K562 (cell line): ENCODE results near the gene ACADVL. TPM values are rescaled to one million over a fixed set of nuclear protein-coding genes. Genes with fewer than 3 reads are reported as not detected.
A peak's percentile ranks its signal among the peaks of the same experiment; 100 is the strongest.

ENCODE experiments used
- C11orf30 ChIP-seq: fragments of 450-650 bp; IDR thresholded peaks from 2 replicates; pipeline ENCODE4 v1.6.1; 2016; ENCODE audit warnings: low read depth, mild to moderate bottlenecking
- CHD1 ChIP-seq: fragments of 200-600 bp; sonication (generic); IDR thresholded peaks from one replicate; pipeline ENCODE4 v1.6.1; 2012; ENCODE audit warnings: mild to moderate bottlenecking, moderate library complexity, low read length, inconsistent platforms
- FOXJ2 ChIP-seq: fragments of 200-800 bp; sonication (Bioruptor generic); IDR thresholded peaks from 2 replicates; pipeline ENCODE4 v1.6.1; 2016; ENCODE audit warnings: missing genetic modification characterization, missing compliant biosample characterization
- GABPB2 ChIP-seq: fragments of 250-450 bp; sonication (Bioruptor Pico); conservative IDR thresholded peaks from 2 replicates; pipeline ENCODE4 v1.5.1; 2021; ENCODE audit warnings: mild to moderate bottlenecking
- KDM2B ChIP-seq: fragments of 250-450 bp; sonication (Bioruptor Pico); IDR thresholded peaks from 2 replicates; pipeline ENCODE4 v1.8.0; 2021; ENCODE audit warnings: mild to moderate bottlenecking, moderate library complexity
- PRPF4 ChIP-seq: fragments of 200-400 bp; formaldehyde crosslinking; IDR thresholded peaks from one replicate; pipeline ENCODE4 v1.6.1; 2017; ENCODE audit warnings: low read length, low read depth, mild to moderate bottlenecking; ENCODE audit not compliant: insufficient read depth, poor library complexity, severe bottlenecking
- RFX1 ChIP-seq: fragments of 450-650 bp; IDR thresholded peaks from 2 replicates; pipeline ENCODE4 v1.6.1; 2016; ENCODE audit warnings: mild to moderate bottlenecking, moderate library complexity
- SMARCB1 ChIP-seq: IDR thresholded peaks from 2 replicates; pipeline ENCODE4 v1.6.1; 2011; ENCODE audit warnings: improper control_type of control experiment, low read depth; ENCODE audit not compliant: insufficient read length
- SRSF9 ChIP-seq: fragments of 200-400 bp; formaldehyde crosslinking; IDR thresholded peaks from 2 replicates; pipeline ENCODE4 v1.6.1; 2017; ENCODE audit warnings: low read depth, low read length, borderline replicate concordance
- ZNF41 ChIP-seq: fragments of 250-450 bp; sonication (Bioruptor Pico); conservative IDR thresholded peaks from 2 replicates; pipeline ENCODE4 v1.4.0; 2020; ENCODE audit warnings: mild to moderate bottlenecking
- ZNF77 ChIP-seq: fragments of 250-450 bp; sonication (Bioruptor Pico); IDR thresholded peaks from 2 replicates; pipeline ENCODE4 v1.5.0; 2020
- ZNF79 ChIP-seq: fragments of 250-450 bp; sonication (Bioruptor Pico); IDR thresholded peaks from 2 replicates; pipeline ENCODE4 v1.4.0; 2020; ENCODE audit warnings: low read depth, mild to moderate bottlenecking, moderate library complexity
- polyA plus RNA-seq, 8 experiments: library from polyadenylated mRNA; depleted of rRNA in 4 of 8; stranded (reverse) in 5 of 8; unstranded in 3 of 8; fragments of >200 nt; fragmentation: Nextera tagmentation in 2 of 8; fragmentation: Illumina TruSeq in 1 of 8; extraction: Ambion mirVana in 2 of 8; extraction: Trizol in 1 of 8; gene quantifications; 2 replicates each; pipeline versions ENCODE4 v1.2.1 to v1.2.3, GENCODE V29; 2011 to 2014; ENCODE audit warnings: inconsistent platforms in 1 of 8, missing spikeins in 1 of 8
- total RNA-seq, 7 experiments: library from RNA; depleted of rRNA in 6 of 7; stranded (reverse); fragments of >200 nt in 6 of 7; fragmentation: Illumina TruSeq in 2 of 7; extraction: Trizol in 2 of 7; gene quantifications; 2 replicates each; pipeline versions ENCODE4 v1.2.1 to v1.2.3, GENCODE V29; 2011 to 2021; ENCODE audit warnings: low replicate concordance in 1 of 7
- TF ChIP-seq, protein P1 (sequence below): fragments of 450-650 bp; formaldehyde crosslinking; IDR thresholded peaks from 2 replicates; pipeline ENCODE4 v1.4.0; 2022; ENCODE audit warnings: missing genetic modification characterization
- TF ChIP-seq, protein P2 (sequence below): fragments of 450-650 bp; formaldehyde crosslinking; IDR thresholded peaks from 2 replicates; pipeline ENCODE4 v1.4.0; 2020; ENCODE audit warnings: mild to moderate bottlenecking, moderate library complexity
- TF ChIP-seq, protein P3 (sequence below): sonication (generic); formaldehyde crosslinking; IDR thresholded peaks from 2 replicates; pipeline ENCODE4 v1.8.1; 2022; ENCODE audit warnings: missing genetic modification reagents
- TF ChIP-seq, protein P4 (sequence below): fragments of 200-800 bp; sonication (Bioruptor generic); IDR thresholded peaks from 2 replicates; pipeline ENCODE4 v1.6.1; 2016; ENCODE audit warnings: missing genetic modification characterization, missing compliant biosample characterization
- TF ChIP-seq, protein P5 (sequence below): fragments of 450-650 bp; IDR thresholded peaks from 2 replicates; pipeline ENCODE4 v1.6.1; 2014; ENCODE audit warnings: low read depth, mild to moderate bottlenecking, moderate library complexity, borderline replicate concordance

The ACADVL gene
- total and polyA plus RNA-seq, 9 of the 15 experiments (the other 6 are each of a cell fraction or from before 2014, with no cell fraction given): 25.5 to 449 (median 214) TPM

DNA sequence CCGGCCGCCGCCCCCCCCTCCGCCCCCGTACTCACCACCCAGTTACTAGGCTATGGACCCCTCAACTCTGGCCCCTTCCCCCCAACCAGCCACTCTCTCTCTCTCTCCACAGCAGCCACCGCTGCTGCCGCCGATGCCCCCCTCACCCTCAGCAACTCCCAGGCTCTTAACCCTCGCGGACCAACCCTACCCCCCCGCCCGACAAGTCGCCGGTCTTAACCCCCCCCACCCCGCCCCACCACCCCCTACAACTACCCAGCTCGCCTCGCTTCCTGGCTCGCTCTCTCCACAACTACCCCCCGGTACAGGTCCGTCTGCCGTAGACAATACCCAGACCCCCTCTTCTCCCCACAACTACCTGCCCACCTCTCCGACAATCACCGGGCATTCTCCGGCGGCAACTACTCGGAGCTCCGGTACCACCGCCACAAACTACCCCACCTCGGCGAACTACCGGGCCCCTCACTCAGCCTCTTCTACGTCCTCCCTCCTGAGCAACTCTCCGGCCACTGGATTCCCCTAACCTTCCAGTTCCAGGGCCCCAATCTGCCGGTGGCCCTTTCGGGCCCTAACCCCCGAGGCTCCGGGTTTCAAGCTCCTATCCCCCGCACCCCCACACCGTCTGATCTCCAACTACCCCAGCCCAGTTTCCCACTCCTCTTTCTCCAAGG lies 18.8 kb downstream of the ACADVL start (continued):
- TF ChIP-seq, protein P1, sequence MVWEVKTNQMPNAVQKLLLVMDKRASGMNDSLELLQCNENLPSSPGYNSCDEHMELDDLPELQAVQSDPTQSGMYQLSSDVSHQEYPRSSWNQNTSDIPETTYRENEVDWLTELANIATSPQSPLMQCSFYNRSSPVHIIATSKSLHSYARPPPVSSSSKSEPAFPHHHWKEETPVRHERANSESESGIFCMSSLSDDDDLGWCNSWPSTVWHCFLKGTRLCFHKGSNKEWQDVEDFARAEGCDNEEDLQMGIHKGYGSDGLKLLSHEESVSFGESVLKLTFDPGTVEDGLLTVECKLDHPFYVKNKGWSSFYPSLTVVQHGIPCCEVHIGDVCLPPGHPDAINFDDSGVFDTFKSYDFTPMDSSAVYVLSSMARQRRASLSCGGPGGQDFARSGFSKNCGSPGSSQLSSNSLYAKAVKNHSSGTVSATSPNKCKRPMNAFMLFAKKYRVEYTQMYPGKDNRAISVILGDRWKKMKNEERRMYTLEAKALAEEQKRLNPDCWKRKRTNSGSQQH (CRISPR knock-in tag): no peak
- no peak for TF ChIP-seq ZNF41 (CRISPR knock-in tag)
- TF ChIP-seq C11orf30: no peak
- no peak for TF ChIP-seq SRSF9
- no peak for TF ChIP-seq SMARCB1
- TF ChIP-seq RFX1: no peak
- no peak for TF ChIP-seq FOXJ2 (tag)
- TF ChIP-seq, protein P2, sequence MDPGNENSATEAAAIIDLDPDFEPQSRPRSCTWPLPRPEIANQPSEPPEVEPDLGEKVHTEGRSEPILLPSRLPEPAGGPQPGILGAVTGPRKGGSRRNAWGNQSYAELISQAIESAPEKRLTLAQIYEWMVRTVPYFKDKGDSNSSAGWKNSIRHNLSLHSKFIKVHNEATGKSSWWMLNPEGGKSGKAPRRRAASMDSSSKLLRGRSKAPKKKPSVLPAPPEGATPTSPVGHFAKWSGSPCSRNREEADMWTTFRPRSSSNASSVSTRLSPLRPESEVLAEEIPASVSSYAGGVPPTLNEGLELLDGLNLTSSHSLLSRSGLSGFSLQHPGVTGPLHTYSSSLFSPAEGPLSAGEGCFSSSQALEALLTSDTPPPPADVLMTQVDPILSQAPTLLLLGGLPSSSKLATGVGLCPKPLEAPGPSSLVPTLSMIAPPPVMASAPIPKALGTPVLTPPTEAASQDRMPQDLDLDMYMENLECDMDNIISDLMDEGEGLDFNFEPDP: no peak
- TF ChIP-seq ZNF79 (CRISPR knock-in tag): no peak
- peak; percentile 63 for TF ChIP-seq CHD1
- no peak for TF ChIP-seq KDM2B (CRISPR knock-in tag)
- TF ChIP-seq, protein P3, sequence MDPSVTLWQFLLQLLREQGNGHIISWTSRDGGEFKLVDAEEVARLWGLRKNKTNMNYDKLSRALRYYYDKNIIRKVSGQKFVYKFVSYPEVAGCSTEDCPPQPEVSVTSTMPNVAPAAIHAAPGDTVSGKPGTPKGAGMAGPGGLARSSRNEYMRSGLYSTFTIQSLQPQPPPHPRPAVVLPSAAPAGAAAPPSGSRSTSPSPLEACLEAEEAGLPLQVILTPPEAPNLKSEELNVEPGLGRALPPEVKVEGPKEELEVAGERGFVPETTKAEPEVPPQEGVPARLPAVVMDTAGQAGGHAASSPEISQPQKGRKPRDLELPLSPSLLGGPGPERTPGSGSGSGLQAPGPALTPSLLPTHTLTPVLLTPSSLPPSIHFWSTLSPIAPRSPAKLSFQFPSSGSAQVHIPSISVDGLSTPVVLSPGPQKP: no peak
- no peak for TF ChIP-seq ZNF77 (CRISPR knock-in tag)
- TF ChIP-seq GABPB2 (CRISPR knock-in tag): no peak
- TF ChIP-seq, protein P4, sequence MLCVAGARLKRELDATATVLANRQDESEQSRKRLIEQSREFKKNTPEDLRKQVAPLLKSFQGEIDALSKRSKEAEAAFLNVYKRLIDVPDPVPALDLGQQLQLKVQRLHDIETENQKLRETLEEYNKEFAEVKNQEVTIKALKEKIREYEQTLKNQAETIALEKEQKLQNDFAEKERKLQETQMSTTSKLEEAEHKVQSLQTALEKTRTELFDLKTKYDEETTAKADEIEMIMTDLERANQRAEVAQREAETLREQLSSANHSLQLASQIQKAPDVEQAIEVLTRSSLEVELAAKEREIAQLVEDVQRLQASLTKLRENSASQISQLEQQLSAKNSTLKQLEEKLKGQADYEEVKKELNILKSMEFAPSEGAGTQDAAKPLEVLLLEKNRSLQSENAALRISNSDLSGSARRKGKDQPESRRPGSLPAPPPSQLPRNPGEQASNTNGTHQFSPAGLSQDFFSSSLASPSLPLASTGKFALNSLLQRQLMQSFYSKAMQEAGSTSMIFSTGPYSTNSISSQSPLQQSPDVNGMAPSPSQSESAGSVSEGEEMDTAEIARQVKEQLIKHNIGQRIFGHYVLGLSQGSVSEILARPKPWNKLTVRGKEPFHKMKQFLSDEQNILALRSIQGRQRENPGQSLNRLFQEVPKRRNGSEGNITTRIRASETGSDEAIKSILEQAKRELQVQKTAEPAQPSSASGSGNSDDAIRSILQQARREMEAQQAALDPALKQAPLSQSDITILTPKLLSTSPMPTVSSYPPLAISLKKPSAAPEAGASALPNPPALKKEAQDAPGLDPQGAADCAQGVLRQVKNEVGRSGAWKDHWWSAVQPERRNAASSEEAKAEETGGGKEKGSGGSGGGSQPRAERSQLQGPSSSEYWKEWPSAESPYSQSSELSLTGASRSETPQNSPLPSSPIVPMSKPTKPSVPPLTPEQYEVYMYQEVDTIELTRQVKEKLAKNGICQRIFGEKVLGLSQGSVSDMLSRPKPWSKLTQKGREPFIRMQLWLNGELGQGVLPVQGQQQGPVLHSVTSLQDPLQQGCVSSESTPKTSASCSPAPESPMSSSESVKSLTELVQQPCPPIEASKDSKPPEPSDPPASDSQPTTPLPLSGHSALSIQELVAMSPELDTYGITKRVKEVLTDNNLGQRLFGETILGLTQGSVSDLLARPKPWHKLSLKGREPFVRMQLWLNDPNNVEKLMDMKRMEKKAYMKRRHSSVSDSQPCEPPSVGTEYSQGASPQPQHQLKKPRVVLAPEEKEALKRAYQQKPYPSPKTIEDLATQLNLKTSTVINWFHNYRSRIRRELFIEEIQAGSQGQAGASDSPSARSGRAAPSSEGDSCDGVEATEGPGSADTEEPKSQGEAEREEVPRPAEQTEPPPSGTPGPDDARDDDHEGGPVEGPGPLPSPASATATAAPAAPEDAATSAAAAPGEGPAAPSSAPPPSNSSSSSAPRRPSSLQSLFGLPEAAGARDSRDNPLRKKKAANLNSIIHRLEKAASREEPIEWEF (CRISPR knock-in tag): no peak
- no peak for TF ChIP-seq PRPF4
- TF ChIP-seq, protein P5, sequence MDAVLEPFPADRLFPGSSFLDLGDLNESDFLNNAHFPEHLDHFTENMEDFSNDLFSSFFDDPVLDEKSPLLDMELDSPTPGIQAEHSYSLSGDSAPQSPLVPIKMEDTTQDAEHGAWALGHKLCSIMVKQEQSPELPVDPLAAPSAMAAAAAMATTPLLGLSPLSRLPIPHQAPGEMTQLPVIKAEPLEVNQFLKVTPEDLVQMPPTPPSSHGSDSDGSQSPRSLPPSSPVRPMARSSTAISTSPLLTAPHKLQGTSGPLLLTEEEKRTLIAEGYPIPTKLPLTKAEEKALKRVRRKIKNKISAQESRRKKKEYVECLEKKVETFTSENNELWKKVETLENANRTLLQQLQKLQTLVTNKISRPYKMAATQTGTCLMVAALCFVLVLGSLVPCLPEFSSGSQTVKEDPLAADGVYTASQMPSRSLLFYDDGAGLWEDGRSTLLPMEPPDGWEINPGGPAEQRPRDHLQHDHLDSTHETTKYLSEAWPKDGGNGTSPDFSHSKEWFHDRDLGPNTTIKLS: no peak
